PC-3 (cell line): ENCODE measurements around the gene FOXC2. TPM values are rescaled to one million over a fixed set of nuclear protein-coding genes. Genes with fewer than 3 reads are reported as not detected.

Experiments used
- ATAC-seq: fragments of 200-7000 bp; cut with Tn5 transposase; 2 replicates; pipeline ENCODE4 v1.9.1; 2020; ENCODE audit warnings: mild to moderate bottlenecking, moderate library complexity
- BruUV-seq: library from RNA; stranded (reverse); fragments of 400-500 nt; replicated peaks from 2 replicates; lab custom pipeline; 2021; lab: Mats Ljungman, UMichigan
- CTCF ChIA-PET: fragments of 300-600 bp; sonication (Branson Sonifier 250); formaldehyde crosslinking; loops from one replicate; lab custom pipeline; 2022; ENCODE audit warnings: antibody characterized with exemption; lab: Charles Lee
- POLR2A ChIA-PET: fragments of 300-600 bp; sonication (Branson Sonifier 250); formaldehyde crosslinking; loops from one replicate; lab custom pipeline; 2022; ENCODE audit warnings: antibody characterized with exemption; ENCODE audit not compliant: unreplicated experiment; lab: Charles Lee
- DNase-seq: peaks from one replicate; pipeline ENCODE4 v3.0.0-alpha.2; 2015
- H2AFZ ChIP-seq: fragments of 300-600 bp; sonication (generic); 2 replicates; pipeline ENCODE4 v1.6.0; 2016; ENCODE audit warnings: antibody characterized with exemption, low read length
- H3F3A ChIP-seq: fragments of 300-600 bp; sonication (generic); one replicate; pipeline ENCODE4 v1.6.0; 2017; ENCODE audit warnings: antibody characterized with exemption, low read length, control low read depth, mild to moderate bottlenecking; ENCODE audit not compliant: unreplicated experiment
- H3K27ac ChIP-seq: fragments of 300-600 bp; sonication (generic); 2 replicates; pipeline ENCODE4 v1.5.1; 2016; ENCODE audit warnings: mild to moderate bottlenecking, low read length
- H3K27me3 ChIP-seq: fragments of 300-600 bp; sonication (generic); 2 replicates; pipeline ENCODE4 v1.6.1; 2016; ENCODE audit warnings: low read length, mixed read lengths
- H3K36me3 ChIP-seq: fragments of 300-600 bp; sonication (generic); 2 replicates; pipeline ENCODE4 v1.6.1; 2016; ENCODE audit warnings: low read depth, mixed run types, low read length, mixed read lengths
- H3K4me1 ChIP-seq: fragments of 300-600 bp; sonication (generic); 2 replicates; pipeline ENCODE4 v1.5.1; 2016; ENCODE audit warnings: low read length; ENCODE audit not compliant: insufficient read depth
- H3K4me2 ChIP-seq: fragments of 300-600 bp; sonication (generic); 2 replicates; pipeline ENCODE4 v1.6.0; 2016; ENCODE audit warnings: low read length
- H3K4me3 ChIP-seq: fragments of 300-600 bp; sonication (generic); 2 replicates; pipeline ENCODE4 v1.5.1; 2016; ENCODE audit warnings: mild to moderate bottlenecking, low read length, mixed read lengths
- H3K79me2 ChIP-seq: fragments of 300-600 bp; sonication (generic); 2 replicates; pipeline ENCODE4 v1.6.1; 2017; ENCODE audit warnings: low read length, mixed read lengths
- H3K9ac ChIP-seq: fragments of 300-600 bp; sonication (generic); 2 replicates; pipeline ENCODE4 v1.6.0; 2016; ENCODE audit warnings: mild to moderate bottlenecking, low read length
- H3K9me2 ChIP-seq: fragments of 300-600 bp; sonication (generic); replicated peaks from 2 replicates; pipeline ENCODE4 v1.6.1; 2016; ENCODE audit warnings: mixed run types, low read length, mixed read lengths
- H3K9me3 ChIP-seq: fragments of 300-600 bp; sonication (generic); 2 replicates; pipeline ENCODE4 v1.6.1; 2016; ENCODE audit warnings: low read length, mixed read lengths
- H4K20me1 ChIP-seq: fragments of 300-600 bp; sonication (generic); 2 replicates; pipeline ENCODE4 v1.6.1; 2016; ENCODE audit warnings: low read length, mixed read lengths
- EZH2 ChIP-seq: fragments of 300-600 bp; sonication (generic); IDR thresholded peaks from one replicate; pipeline ENCODE4 v1.6.1; 2017; ENCODE audit warnings: antibody characterized with exemption, mild to moderate bottlenecking, low read length; ENCODE audit not compliant: unreplicated experiment
- EZH2phosphoT487 ChIP-seq: fragments of 300-600 bp; sonication (generic); IDR thresholded peaks from 2 replicates; pipeline ENCODE4 v1.6.1; 2018; ENCODE audit warnings: mild to moderate bottlenecking, antibody characterized with exemption, low read length, borderline replicate concordance
- intact Hi-C: fragments of 100-400 bp; cut with micrococcal nuclease; formaldehyde crosslinking; loops from 2 replicates; pipeline ENCODE4 v1.9.0; 2023
- total RNA-seq: library from RNA; depleted of rRNA; stranded (reverse); fragments of >200 nt; gene quantifications from 2 replicates; pipeline ENCODE4 v1.2.3, GENCODE V29; 2014
- TF ChIP-seq, protein P1 (sequence below): fragments of 300-600 bp; sonication (generic); conservative IDR thresholded peaks from 2 replicates; pipeline ENCODE4 v1.5.1; 2017; ENCODE audit warnings: antibody characterized with exemption, low read depth, mild to moderate bottlenecking, low read length

FOXC2 gene
- total RNA-seq, 1 experiment from 2014 or later = not detected

- Histone ChIP-seq H3K27ac (no peak overlapping the region), H3K79me2 (no peaks in the 10 kb centered on the region), H3K36me3 (no peaks in the 10 kb centered on the region), H3K27me3 (no peaks in the 10 kb centered on the region), H3F3A (no peaks in the 10 kb centered on the region), H3K9me2 (no peaks in the 10 kb centered on the region), H3K9me3 (no peaks in the 10 kb centered on the region), H3K9ac (no peak overlapping the region), H3K4me2 (no peak overlapping the region), H3K4me1 (peaks cover 7% of the 10 kb centered on the region), H2AFZ (no peak overlapping the region), H4K20me1 (no peaks in the 10 kb centered on the region), H3K4me3 (no peak overlapping the region)
- ChIA-PET CTCF (no interaction called here), POLR2A (no interaction called here)
- BruUV-seq = no TSS peak
- ATAC-seq (no peak), DNase-seq (no peak)
- TF ChIP-seq, protein P1, sequence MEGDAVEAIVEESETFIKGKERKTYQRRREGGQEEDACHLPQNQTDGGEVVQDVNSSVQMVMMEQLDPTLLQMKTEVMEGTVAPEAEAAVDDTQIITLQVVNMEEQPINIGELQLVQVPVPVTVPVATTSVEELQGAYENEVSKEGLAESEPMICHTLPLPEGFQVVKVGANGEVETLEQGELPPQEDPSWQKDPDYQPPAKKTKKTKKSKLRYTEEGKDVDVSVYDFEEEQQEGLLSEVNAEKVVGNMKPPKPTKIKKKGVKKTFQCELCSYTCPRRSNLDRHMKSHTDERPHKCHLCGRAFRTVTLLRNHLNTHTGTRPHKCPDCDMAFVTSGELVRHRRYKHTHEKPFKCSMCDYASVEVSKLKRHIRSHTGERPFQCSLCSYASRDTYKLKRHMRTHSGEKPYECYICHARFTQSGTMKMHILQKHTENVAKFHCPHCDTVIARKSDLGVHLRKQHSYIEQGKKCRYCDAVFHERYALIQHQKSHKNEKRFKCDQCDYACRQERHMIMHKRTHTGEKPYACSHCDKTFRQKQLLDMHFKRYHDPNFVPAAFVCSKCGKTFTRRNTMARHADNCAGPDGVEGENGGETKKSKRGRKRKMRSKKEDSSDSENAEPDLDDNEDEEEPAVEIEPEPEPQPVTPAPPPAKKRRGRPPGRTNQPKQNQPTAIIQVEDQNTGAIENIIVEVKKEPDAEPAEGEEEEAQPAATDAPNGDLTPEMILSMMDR = no peak
- TF ChIP-seq EZH2 (no peak), EZH2phosphoT487 (no peak)
- intact Hi-C loops = no loop called here
These were observed 4.2 kb downstream of the FOXC2 start for GRCh38 chr16:86570558-86571529.

DNA sequence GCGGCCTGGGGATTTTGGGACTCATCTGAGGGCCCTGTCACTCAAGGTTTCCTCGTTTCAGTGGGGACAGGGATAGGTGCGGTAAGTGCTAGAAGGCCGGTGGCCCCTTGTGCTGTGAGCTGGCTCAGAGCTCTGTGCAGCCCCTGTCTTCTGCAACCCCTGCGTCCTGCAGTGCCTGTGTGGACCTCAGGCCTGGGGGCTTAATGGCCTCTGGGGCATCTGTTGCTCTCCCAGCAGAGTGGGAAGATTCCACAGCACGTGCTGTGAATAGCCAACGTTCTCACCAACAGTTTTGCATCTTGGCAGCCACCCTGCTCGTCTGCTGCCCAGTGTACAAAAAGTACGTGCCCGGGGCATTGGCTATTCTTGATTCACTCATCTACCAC is 4.9 kb downstream of the FOXC2 start:
- Histone ChIP-seq H4K20me1 (no peaks in the 10 kb centered on the region), H3K9me2 (no peaks in the 10 kb centered on the region), H3K79me2 (peaks cover 4% of the 10 kb centered on the region), H3K27ac (no peak overlapping the region), H3F3A (no peaks in the 10 kb centered on the region), H3K36me3 (no peaks in the 10 kb centered on the region), H3K9me3 (no peaks in the 10 kb centered on the region), H3K9ac (no peak overlapping the region), H2AFZ (no peak overlapping the region), H3K4me3 (no peak overlapping the region), H3K4me1 (peaks cover 7% of the 10 kb centered on the region), H3K27me3 (no peaks in the 10 kb centered on the region), H3K4me2 (no peak overlapping the region)
- DNase-seq = no peak
- no peak for ATAC-seq
- BruUV-seq = no TSS peak
- ChIA-PET POLR2A (no interaction called here), CTCF (no interaction called here)
- intact Hi-C loops = no loop called here
- no peak for TF ChIP-seq EZH2
- TF ChIP-seq EZH2phosphoT487 = no peak
- TF ChIP-seq, protein P1 = no peak

- no TSS peak for BruUV-seq
- POLR2A ChIA-PET = no interaction called here
These were observed 5.5 kb downstream of the FOXC2 start for GRCh38 chr16:86572041-86572521.

More at GRCh38 chr16:86572041-86572521, 5.5 kb downstream of the FOXC2 start:
- ATAC-seq = no peak
- Histone ChIP-seq H3K4me2 (no peak overlapping the region), H3F3A (no peaks in the 10 kb centered on the region), H3K79me2 (peaks cover 9% of the 10 kb centered on the region), H2AFZ (no peak overlapping the region), H3K4me3 (no peak overlapping the region), H3K9ac (no peak overlapping the region), H3K27ac (no peak overlapping the region), H3K4me1 (peaks cover 8% of the 10 kb centered on the region), H3K9me2 (no peaks in the 10 kb centered on the region), H3K36me3 (no peaks in the 10 kb centered on the region), H3K27me3 (no peaks in the 10 kb centered on the region), H3K9me3 (no peaks in the 10 kb centered on the region), H4K20me1 (no peaks in the 10 kb centered on the region)
- intact Hi-C loops = no loop called here
- CTCF ChIA-PET = no interaction called here
- no peak for DNase-seq
- TF ChIP-seq EZH2phosphoT487 (no peak), EZH2 (no peak)
- TF ChIP-seq, protein P1 = no peak
